KOPT-K1 (cell line): ENCODE data around the gene KIF6.

Experiments used
- H3K27ac ChIP-seq: fragments of 200-600 bp; sonication (generic); 2 replicates; pipeline ENCODE4 v1.5.1; 2016; ENCODE audit warnings: antibody characterized with exemption, mild to moderate bottlenecking, low read depth, low read length; ENCODE audit not compliant: poor library complexity, severe bottlenecking
- H3K36me3 ChIP-seq: fragments of 200-600 bp; sonication (generic); 2 replicates; pipeline ENCODE4 v1.5.1; 2017; ENCODE audit warnings: antibody characterized with exemption, mild to moderate bottlenecking, low read length, moderate library complexity; ENCODE audit not compliant: insufficient read depth
- H3K9me3 ChIP-seq: fragments of 200-600 bp; sonication (generic); 2 replicates; pipeline ENCODE4 v1.5.1; 2017; ENCODE audit warnings: antibody characterized with exemption, low read length, mild to moderate bottlenecking; ENCODE audit not compliant: insufficient read depth, poor library complexity, severe bottlenecking

Gene KIF6

DNA sequence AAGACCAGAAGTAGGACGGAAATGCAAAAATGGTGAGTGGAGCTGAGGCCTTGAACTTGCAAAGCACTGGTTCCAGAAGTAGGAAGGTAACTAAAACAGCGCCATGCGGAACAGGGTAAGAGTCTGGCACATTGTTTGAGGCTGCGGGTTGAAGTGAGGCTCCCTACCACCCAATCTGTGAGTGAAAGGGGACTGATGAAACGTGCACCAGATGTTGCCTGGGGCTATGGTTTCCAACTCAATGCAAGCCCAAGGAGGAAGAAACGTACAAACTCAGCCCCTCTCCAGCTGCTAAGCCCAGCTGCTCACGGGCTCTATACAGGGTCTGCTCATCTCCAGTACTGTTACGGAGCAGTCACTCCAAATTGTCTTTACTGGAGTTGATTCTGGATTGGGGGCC lies 334.0 kb downstream of the KIF6 start:
- Histone ChIP-seq H3K36me3 (no peaks in the 10 kb centered on the region), H3K27ac (no peak overlapping the region), H3K9me3 (no peaks in the 10 kb centered on the region)

DNA sequence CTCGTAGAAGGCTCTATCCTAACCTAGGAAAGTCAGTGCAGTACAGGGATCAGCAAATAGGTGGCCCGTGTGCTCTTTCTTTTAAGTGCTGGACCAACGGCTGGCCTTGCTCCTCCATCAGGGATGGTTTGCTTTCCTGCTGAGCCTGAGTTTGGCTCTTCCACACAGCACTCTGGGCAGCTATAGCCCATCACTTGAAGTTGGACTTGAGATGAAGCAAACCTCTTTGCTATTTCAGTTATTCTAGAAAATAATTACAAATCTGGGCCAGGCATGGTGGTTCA lies 335.8 kb downstream of the KIF6 start:
- H3K9me3 ChIP-seq: no peaks in the 10 kb centered on the region
- H3K36me3 ChIP-seq: no peaks in the 10 kb centered on the region
- no peak overlapping the region for H3K27ac ChIP-seq

DNA sequence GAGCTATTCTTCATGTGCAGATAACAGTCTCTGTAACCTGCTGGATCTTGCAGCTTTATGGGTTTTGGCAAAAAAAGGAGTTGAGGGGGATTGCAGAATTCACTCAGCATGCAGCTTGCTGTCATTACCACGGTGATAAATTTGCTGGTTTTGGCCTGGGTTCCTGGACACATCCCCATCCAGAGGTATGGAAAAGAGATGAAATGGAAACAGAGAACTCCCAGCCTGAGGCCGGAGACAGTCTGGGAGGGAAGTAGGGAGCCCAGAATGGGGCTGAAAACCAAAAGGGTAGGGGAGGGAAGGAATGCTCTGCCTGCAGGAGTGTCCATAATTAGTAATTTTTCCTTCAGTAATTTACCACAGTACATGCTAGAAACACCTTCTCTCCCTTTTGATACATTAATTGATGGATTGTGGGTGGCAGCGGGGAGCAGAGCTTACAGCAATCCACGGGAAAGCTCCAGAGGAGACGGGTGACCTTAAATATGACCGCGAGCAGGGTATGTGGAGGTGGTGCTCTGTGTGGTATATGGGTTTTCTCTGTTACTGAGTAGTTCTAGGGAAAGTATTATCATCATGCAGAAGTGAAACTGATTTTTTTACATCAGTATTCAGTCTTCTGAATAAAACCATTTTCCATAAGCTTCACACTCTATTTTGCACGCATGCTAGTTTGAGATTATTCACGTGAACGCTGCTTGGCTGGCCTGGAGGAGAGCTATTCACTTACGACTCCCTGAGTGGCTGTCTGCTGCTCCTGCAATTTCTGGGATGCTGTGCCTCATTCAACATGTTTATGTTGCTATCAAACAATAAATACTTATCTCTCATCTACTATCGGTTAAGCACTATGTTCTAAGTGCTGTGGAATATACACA lies 336.4 kb downstream of the KIF6 start:
- Histone ChIP-seq H3K27ac (no peak overlapping the region), H3K36me3 (no peaks in the 10 kb centered on the region), H3K9me3 (no peaks in the 10 kb centered on the region)

DNA sequence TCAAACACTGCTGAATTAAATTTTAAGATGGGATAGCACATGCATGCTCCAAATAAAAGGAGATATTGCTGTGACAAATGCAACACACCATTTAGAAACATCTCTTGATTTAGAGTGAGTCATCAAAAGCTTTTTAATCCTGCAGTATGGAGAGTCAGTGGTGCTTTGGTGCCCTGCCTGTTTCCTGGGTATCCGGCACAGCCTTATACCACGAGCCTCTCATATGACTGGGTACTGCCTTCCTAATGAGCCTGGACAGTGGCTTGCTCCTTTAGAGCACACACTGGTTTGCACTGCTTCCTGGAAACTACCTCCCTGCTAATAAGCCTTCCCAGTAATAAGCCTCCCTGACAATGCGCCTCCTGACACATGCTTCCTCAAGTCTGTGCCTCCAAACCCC lies 337.4 kb downstream of the KIF6 start:
- Histone ChIP-seq H3K27ac (no peak overlapping the region), H3K36me3 (no peaks in the 10 kb centered on the region), H3K9me3 (no peaks in the 10 kb centered on the region)

DNA sequence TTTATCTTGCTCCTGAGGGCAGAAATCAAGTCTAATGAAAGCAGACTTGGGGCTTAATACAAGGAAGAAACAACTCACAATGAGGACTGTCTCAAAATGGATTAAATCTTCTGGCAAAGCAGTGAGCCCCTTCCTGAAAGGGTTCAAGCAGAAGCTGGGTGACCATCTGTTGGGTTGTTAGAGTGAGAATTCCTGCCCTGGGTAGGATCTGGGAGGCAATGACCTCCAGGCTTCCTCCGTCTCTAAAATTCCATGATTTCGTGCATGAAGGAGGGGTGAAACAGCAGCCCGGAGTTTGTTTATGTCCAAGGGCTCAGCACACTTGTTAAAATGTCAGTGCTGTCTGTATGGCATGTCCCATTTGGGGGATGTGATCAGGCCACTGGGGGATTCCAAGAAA lies 338.7 kb downstream of the KIF6 start:
- no peaks in the 10 kb centered on the region for H3K9me3 ChIP-seq
- H3K27ac ChIP-seq: no peak overlapping the region
- H3K36me3 ChIP-seq: no peaks in the 10 kb centered on the region

DNA sequence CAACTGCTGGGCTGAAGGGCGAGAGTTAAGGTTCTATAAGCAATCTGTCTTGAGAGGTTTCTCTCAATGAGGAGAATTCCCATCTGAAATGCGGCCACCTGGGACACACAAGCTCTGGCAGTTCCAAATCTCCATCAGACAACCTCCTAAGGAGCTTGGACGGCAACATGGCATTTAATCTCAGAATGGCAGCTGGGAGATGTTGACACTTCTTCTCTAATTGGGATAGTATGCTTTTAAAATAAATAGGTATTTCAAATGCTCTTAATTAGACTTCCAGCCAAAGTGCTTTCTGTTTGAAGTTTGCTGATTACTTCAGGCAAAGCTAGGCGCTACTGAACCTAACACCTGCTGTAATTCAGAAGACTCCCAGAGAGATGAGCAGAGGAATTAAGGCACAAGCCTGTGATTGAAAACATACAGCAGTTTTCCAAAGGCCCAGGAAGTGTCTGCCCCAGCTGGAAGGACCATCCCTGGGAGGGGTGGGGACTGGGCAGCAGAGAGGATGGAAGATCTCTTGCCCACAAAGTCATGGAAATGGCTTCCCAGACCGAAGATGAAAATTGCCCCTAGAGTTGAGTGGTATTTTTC lies 343.6 kb downstream of the KIF6 start:
- no peak overlapping the region for H3K27ac ChIP-seq
- no peaks in the 10 kb centered on the region for H3K36me3 ChIP-seq
- H3K9me3 ChIP-seq: no peaks in the 10 kb centered on the region

DNA sequence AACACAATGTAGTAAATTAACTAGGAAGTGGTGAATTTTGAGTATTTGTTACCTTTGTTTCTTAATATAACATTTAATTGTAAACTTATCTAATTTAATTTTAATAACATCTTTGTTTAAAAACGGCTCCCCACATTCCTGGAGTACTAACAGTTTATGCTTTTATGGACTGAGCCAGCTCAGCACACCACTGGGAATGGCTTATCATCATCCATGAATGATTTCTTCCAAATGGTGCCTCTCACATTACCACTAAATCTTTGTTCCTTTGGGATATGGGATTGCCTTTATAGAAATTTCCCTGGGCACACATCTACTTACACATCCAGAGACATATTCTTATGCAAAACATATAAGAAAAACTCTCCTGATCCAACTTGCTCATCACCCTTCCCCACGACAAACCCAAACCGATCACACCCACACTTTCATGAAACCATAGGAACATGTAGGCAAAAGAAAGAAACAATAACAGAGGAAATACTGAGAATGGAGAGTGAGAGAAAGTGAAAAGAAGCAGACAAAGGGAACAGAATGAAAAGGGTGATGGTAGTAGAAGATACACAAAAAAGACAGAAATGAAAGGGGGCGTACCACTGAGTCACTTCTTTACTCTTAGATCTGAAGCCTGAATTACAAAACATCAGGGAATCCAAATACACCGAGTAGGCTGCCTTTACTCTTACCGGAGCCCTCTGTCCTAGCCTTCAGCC lies 344.2 kb downstream of the KIF6 start:
- H3K9me3 ChIP-seq: no peaks in the 10 kb centered on the region
- no peak overlapping the region for H3K27ac ChIP-seq
- no peaks in the 10 kb centered on the region for H3K36me3 ChIP-seq

DNA sequence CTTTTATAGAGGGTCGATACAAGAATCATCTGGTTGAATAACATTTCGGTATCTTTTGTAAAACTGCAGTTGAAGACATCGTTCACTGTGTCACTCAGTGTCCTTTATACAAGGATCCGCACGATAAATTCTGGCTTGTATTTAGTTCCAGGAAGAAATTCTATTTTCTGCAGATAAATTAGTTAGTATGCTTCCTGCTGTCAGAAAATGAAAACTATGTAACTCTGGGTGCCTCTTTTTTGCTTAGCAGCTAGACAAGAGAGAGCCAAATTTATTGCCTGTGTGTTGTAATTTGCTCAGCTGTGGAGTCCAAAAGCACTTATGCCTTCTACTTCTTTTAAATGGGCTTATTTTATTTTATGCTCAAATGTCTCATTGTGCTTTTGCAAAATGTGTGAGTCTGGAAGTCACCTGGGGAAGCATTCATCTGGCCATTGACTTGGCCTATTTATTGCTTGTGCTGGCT lies 346.2 kb downstream of the KIF6 start:
- H3K9me3 ChIP-seq: no peaks in the 10 kb centered on the region
- no peak overlapping the region for H3K27ac ChIP-seq
- no peaks in the 10 kb centered on the region for H3K36me3 ChIP-seq

DNA sequence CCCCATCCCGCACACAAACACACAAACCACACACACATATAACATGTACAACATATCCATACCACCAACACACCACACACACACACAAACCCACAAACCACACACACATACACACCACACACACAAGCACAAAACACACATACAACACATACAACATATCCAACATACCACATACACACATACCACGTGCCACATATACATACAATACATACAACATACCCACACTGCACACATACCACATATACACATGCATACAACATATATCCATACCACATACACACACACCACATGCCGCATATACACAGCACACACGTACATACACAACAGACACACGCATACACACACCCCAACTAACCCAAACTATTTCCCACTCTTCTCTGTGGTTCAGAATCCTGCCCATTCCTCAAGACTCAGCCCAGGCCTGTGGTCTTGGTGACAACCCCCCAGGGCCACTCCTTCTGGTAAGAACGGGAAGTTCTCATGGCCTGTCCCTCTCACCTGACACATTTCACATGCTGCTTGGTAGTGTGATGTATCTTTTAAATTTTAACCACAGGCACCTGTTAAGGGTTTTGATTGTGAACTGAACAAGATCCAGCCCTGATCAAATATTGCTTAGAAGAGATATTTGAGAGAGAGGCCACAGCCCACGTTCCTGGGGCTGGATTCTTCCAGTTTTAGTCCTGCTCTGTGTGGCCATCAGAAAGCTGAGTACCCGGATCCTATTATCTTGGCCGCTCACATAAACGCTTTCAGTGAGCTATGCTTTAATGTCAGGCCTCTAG lies 346.8 kb downstream of the KIF6 start:
- Histone ChIP-seq H3K36me3 (no peaks in the 10 kb centered on the region), H3K9me3 (no peaks in the 10 kb centered on the region), H3K27ac (no peak overlapping the region)

DNA sequence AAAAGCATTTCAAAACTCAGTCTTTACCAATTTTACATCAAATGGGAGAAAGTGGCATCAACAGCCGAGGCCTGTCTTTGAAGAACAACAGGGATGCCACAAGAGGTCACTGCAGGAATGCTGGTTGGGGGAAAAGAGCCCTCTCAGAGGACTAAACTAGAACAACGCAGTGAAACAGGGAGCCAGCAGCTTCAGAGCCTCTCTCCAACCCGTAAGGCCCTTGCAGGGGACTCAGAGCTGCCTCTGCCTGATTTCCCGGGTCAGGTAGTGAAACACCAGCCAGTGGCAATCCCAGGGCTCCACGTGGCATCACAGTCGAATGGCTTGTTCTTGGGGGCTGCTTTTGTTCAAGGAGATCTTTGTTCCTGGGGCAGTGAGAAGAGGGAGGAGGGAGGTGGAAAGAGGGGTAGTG lies 347.7 kb downstream of the KIF6 start:
- Histone ChIP-seq H3K9me3 (no peaks in the 10 kb centered on the region), H3K36me3 (no peaks in the 10 kb centered on the region), H3K27ac (no peak overlapping the region)

DNA sequence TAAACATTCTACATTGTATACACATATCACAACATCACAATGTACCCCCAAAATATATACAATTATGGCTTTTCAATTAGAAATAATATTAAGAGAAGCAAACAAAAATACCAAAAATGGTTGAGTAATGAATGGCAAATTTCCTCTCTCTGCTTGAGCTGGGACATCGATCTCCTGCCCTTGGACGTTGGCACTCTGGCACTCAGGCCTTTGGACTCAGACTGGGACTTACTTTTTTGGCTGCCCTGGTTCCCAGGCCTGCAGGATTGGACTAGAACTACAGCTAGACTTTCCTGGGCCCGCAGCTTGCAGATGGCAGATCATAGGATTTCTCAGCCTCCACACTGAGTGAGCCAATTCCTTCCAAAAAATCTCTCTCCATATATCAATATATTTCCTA lies 349.8 kb downstream of the KIF6 start:
- no peaks in the 10 kb centered on the region for H3K9me3 ChIP-seq
- H3K36me3 ChIP-seq: no peaks in the 10 kb centered on the region
- no peak overlapping the region for H3K27ac ChIP-seq

DNA sequence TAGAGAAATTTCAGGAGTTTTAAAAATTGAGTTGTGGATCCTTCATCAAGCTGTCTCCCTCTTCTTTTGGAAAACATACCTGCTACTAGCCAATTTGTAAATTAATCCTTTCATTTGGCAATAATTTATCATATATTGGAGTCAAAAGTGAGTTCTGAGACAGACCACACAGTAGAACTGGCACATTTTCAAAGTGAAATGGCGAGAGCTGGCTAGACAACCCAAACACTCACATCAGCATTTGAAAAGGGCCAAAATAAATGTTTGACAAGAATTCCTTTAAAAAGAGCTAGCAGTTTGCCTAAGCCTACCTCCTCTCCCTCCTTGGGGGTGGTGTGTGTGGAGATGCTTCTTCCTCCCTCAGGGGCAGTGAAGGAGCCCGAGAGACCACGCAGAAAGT lies 354.8 kb downstream of the KIF6 start:
- H3K36me3 ChIP-seq: no peaks in the 10 kb centered on the region
- no peaks in the 10 kb centered on the region for H3K9me3 ChIP-seq
- H3K27ac ChIP-seq: no peak overlapping the region

DNA sequence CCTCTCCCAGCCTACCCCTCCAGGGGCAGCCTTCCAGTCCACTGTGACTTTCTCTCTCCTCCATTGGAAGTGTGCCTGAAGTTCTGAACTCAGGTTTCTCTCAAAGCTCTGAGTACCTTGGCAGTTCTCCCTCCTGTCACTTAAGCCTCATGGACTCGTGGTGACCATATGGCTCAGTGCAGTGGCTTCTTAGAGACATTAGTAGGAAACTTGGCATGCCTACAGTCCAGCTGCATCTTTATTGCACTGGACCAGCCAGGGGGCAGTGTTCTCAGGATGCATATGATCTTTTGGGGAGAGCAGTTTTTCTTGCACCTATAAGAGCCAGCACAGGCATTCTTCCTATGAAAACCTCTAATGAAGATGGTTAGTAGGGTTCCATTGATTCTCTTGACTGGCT lies 355.2 kb downstream of the KIF6 start:
- H3K9me3 ChIP-seq: no peaks in the 10 kb centered on the region
- no peaks in the 10 kb centered on the region for H3K36me3 ChIP-seq

DNA sequence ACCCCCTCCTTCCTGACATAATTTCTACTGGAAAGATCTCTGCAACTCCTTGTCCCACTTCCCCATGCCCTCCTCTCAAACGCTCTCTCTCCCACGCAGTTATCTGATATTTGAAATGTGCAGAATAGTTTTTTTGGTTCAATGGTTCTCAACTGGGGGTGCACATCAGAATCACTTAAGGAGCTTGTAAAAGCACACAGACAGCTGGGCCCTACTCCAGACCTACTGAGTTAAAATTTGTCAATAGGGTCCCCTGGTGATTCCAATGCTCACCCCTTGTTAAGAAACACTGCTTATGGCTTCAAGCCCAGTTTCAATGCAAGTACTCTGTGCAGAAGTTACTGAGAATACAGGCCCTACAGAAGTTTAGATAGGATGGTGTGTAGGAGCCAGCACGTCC lies 357.5 kb downstream of the KIF6 start:
- H3K27ac ChIP-seq: no peak overlapping the region
- no peaks in the 10 kb centered on the region for H3K36me3 ChIP-seq
- no peaks in the 10 kb centered on the region for H3K9me3 ChIP-seq

More for the DNA sequence above, 355.2 kb downstream of the KIF6 start:
- H3K27ac ChIP-seq: no peak overlapping the region
